Measurements from ENCODE around the gene PTGIS.

- TF ChIP-seq CTCF (IDR thresholded peaks at IDR 0.05), result no peak
- no peak for TF ChIP-seq POLR2A (IDR thresholded peaks at IDR 0.05)
Observed at GRCh38 chr20:49538950-49539349, 29.0 kb downstream of the PTGIS start.

Measured in esophagus squamous epithelium (tissue), 4 donors.